GM18519 (cell line): ENCODE results near the gene KLF12.

ENCODE experiments used
- ATAC-seq: cut with Tn5 transposase; IDR thresholded peaks from one replicate; pipeline ENCODE4 v1.9.1; 2021; ENCODE audit warnings: mild to moderate bottlenecking, moderate library complexity; ENCODE audit not compliant: unreplicated experiment, low FRiP score

KLF12 gene

GRCh38 chr13:74134221-74134776, at the start of gene KLF12:
TSS of gene KLF12 (minus strand) at chr13:74134404.
- peak; percentile 60 for ATAC-seq

- no peak for ATAC-seq
Measured at GRCh38 chr13:74182491-74182890, 48.3 kb upstream of the KLF12 start.

GRCh38 chr13:74174810-74175209, 40.6 kb upstream of the KLF12 start:
- ATAC-seq: no peak

GRCh38 chr13:74173822-74174221, 39.6 kb upstream of the KLF12 start:
- ATAC-seq: no peak

GRCh38 chr13:74171641-74172040, 37.4 kb upstream of the KLF12 start:
- no peak for ATAC-seq

GRCh38 chr13:74169676-74170075, 35.5 kb upstream of the KLF12 start:
- no peak for ATAC-seq

GRCh38 chr13:74168263-74168675, 34.1 kb upstream of the KLF12 start:
- no peak for ATAC-seq

- ATAC-seq: no peak
Measured at GRCh38 chr13:74166261-74167004, 32.2 kb upstream of the KLF12 start.

GRCh38 chr13:74162782-74163181, 28.6 kb upstream of the KLF12 start:
- no peak for ATAC-seq

- no peak for ATAC-seq
Measured at GRCh38 chr13:74162135-74162534, 27.9 kb upstream of the KLF12 start.

- ATAC-seq: no peak
Measured at GRCh38 chr13:74158571-74159352, 24.6 kb upstream of the KLF12 start.

- ATAC-seq: no peak
Measured at GRCh38 chr13:74158028-74158427, 23.8 kb upstream of the KLF12 start.

- ATAC-seq: no peak
Measured at GRCh38 chr13:74154981-74155380, 20.8 kb upstream of the KLF12 start.

- ATAC-seq: no peak
Measured at GRCh38 chr13:74153316-74153715, 19.1 kb upstream of the KLF12 start.

- ATAC-seq: no peak
Measured at GRCh38 chr13:74151859-74152258, 17.7 kb upstream of the KLF12 start.

- no peak for ATAC-seq
Measured at GRCh38 chr13:74148352-74148751, 14.1 kb upstream of the KLF12 start.

- ATAC-seq: no peak
Measured at GRCh38 chr13:74145249-74145975, 11.2 kb upstream of the KLF12 start.

- no peak for ATAC-seq
Measured at GRCh38 chr13:74144269-74144668, 10.1 kb upstream of the KLF12 start.

- no peak for ATAC-seq
Measured at GRCh38 chr13:74142257-74142656, 8.1 kb upstream of the KLF12 start.

- no peak for ATAC-seq
Measured at GRCh38 chr13:74138241-74138640, 4.0 kb upstream of the KLF12 start.

- no peak for ATAC-seq
Measured at GRCh38 chr13:74136084-74136658, 2.0 kb upstream of the KLF12 start.
